ENCODE results near the gene TM4SF4.

The TM4SF4 gene

GRCh38 chr3:149496891-149497290, 22.4 kb downstream of the TM4SF4 start:
- no peaks in the 10 kb centered on the region for H3K9me3 ChIP-seq (ENCODE audit: control insufficient read depth in 2 of 2, low read length in 2 of 2)
- peaks cover 5% of the 10 kb centered on the region for H3K4me1 ChIP-seq (ENCODE audit: control insufficient read depth, insufficient read depth, low read length)
- H3K27me3 ChIP-seq (ENCODE audit: control insufficient read depth in 1 of 2, insufficient read depth in 2 of 2, low read length in 2 of 2): no peaks in the 10 kb centered on the region
- H3K36me3 ChIP-seq (ENCODE audit: control insufficient read depth in 2 of 2, insufficient read depth in 2 of 2, low read length in 2 of 2): no peaks in the 10 kb centered on the region
- no peak overlapping the region for H3K9ac ChIP-seq (ENCODE audit: low read length in 2 of 2)
- no peak overlapping the region for H3K4me3 ChIP-seq (ENCODE audit: low read length in 2 of 2)
- H3K27ac ChIP-seq (ENCODE audit: low read length): no peak overlapping the region

- H3K4me3 ChIP-seq (ENCODE audit: low read length in 2 of 2): no peak overlapping the region
- no peaks in the 10 kb centered on the region for H3K36me3 ChIP-seq (ENCODE audit: control insufficient read depth in 2 of 2, insufficient read depth in 2 of 2, low read length in 2 of 2)
These were observed 23.6 kb downstream of the TM4SF4 start for GRCh38 chr3:149497966-149498670.

GRCh38 chr3:149501524-149501923, 27.0 kb downstream of the TM4SF4 start:
- Histone ChIP-seq H3K4me1 (ENCODE audit: control insufficient read depth, insufficient read depth, low read length) (no peaks in the 10 kb centered on the region), H3K9me3 (ENCODE audit: control insufficient read depth in 2 of 2, low read length in 2 of 2) (no peaks in the 10 kb centered on the region), H3K4me3 (ENCODE audit: low read length in 2 of 2) (no peak overlapping the region), H3K27ac (ENCODE audit: low read length) (no peak overlapping the region), H3K9ac (ENCODE audit: low read length in 2 of 2) (no peak overlapping the region), H3K27me3 (ENCODE audit: control insufficient read depth in 1 of 2, insufficient read depth in 2 of 2, low read length in 2 of 2) (no peaks in the 10 kb centered on the region), H3K36me3 (ENCODE audit: control insufficient read depth in 2 of 2, insufficient read depth in 2 of 2, low read length in 2 of 2) (no peaks in the 10 kb centered on the region)

More at GRCh38 chr3:149497966-149498670, 23.6 kb downstream of the TM4SF4 start:
- H3K27me3 ChIP-seq (ENCODE audit: control insufficient read depth in 1 of 2, insufficient read depth in 2 of 2, low read length in 2 of 2): no peaks in the 10 kb centered on the region
- H3K27ac ChIP-seq (ENCODE audit: low read length): no peak overlapping the region
- peaks cover 5% of the 10 kb centered on the region for H3K4me1 ChIP-seq (ENCODE audit: control insufficient read depth, insufficient read depth, low read length)
- H3K9me3 ChIP-seq (ENCODE audit: control insufficient read depth in 2 of 2, low read length in 2 of 2): no peaks in the 10 kb centered on the region
- no peak overlapping the region for H3K9ac ChIP-seq (ENCODE audit: low read length in 2 of 2)

- Histone ChIP-seq H3K9me3 (ENCODE audit: control insufficient read depth in 2 of 2, low read length in 2 of 2) (no peaks in the 10 kb centered on the region), H3K9ac (ENCODE audit: low read length in 2 of 2) (no peak overlapping the region), H3K4me1 (ENCODE audit: control insufficient read depth, insufficient read depth, low read length) (peaks cover 2% of the 10 kb centered on the region), H3K36me3 (ENCODE audit: control insufficient read depth in 2 of 2, insufficient read depth in 2 of 2, low read length in 2 of 2) (no peaks in the 10 kb centered on the region), H3K4me3 (ENCODE audit: low read length in 2 of 2) (no peak overlapping the region), H3K27ac (ENCODE audit: low read length) (no peak overlapping the region), H3K27me3 (ENCODE audit: control insufficient read depth in 1 of 2, insufficient read depth in 2 of 2, low read length in 2 of 2) (no peaks in the 10 kb centered on the region)
These were observed 27.9 kb downstream of the TM4SF4 start for GRCh38 chr3:149502438-149502837.

- no peak overlapping the region for H3K27ac ChIP-seq (ENCODE audit: low read length)
These were observed 32.0 kb downstream of the TM4SF4 start for GRCh38 chr3:149506540-149506939.

GRCh38 chr3:149506965-149507364, 32.5 kb downstream of the TM4SF4 start:
- Histone ChIP-seq H3K36me3 (ENCODE audit: control insufficient read depth in 2 of 2, insufficient read depth in 2 of 2, low read length in 2 of 2) (no peaks in the 10 kb centered on the region), H3K9me3 (ENCODE audit: control insufficient read depth in 2 of 2, low read length in 2 of 2) (no peaks in the 10 kb centered on the region), H3K27me3 (ENCODE audit: control insufficient read depth in 1 of 2, insufficient read depth in 2 of 2, low read length in 2 of 2) (no peaks in the 10 kb centered on the region), H3K4me1 (ENCODE audit: control insufficient read depth, insufficient read depth, low read length) (peaks cover 2% of the 10 kb centered on the region), H3K9ac (ENCODE audit: low read length in 2 of 2) (no peak overlapping the region), H3K4me3 (ENCODE audit: low read length in 2 of 2) (peak overlapping the region in 1 of 2 donors; percentile 35), H3K27ac (ENCODE audit: low read length) (no peak overlapping the region)

More at GRCh38 chr3:149506540-149506939, 32.0 kb downstream of the TM4SF4 start:
- no peaks in the 10 kb centered on the region for H3K36me3 ChIP-seq (ENCODE audit: control insufficient read depth in 2 of 2, insufficient read depth in 2 of 2, low read length in 2 of 2)
- H3K9ac ChIP-seq (ENCODE audit: low read length in 2 of 2): no peak overlapping the region
- H3K27me3 ChIP-seq (ENCODE audit: control insufficient read depth in 1 of 2, insufficient read depth in 2 of 2, low read length in 2 of 2): no peaks in the 10 kb centered on the region
- no peaks in the 10 kb centered on the region for H3K9me3 ChIP-seq (ENCODE audit: control insufficient read depth in 2 of 2, low read length in 2 of 2)
- no peak overlapping the region for H3K4me3 ChIP-seq (ENCODE audit: low read length in 2 of 2)
- peaks cover 2% of the 10 kb centered on the region for H3K4me1 ChIP-seq (ENCODE audit: control insufficient read depth, insufficient read depth, low read length)

- Histone ChIP-seq H3K4me3 (ENCODE audit: low read length in 2 of 2) (peak overlapping the region in 1 of 2 donors; percentile 35), H3K27ac (ENCODE audit: low read length) (no peak overlapping the region)
These were observed 33.2 kb downstream of the TM4SF4 start for GRCh38 chr3:149507491-149508324.

GRCh38 chr3:149509526-149509925, 35.0 kb downstream of the TM4SF4 start:
- Histone ChIP-seq H3K36me3 (ENCODE audit: control insufficient read depth in 2 of 2, insufficient read depth in 2 of 2, low read length in 2 of 2) (no peaks in the 10 kb centered on the region), H3K27ac (ENCODE audit: low read length) (no peak overlapping the region), H3K4me1 (ENCODE audit: control insufficient read depth, insufficient read depth, low read length) (peaks cover 9% of the 10 kb centered on the region), H3K27me3 (ENCODE audit: control insufficient read depth in 1 of 2, insufficient read depth in 2 of 2, low read length in 2 of 2) (no peaks in the 10 kb centered on the region), H3K4me3 (ENCODE audit: low read length in 2 of 2) (no peak overlapping the region), H3K9ac (ENCODE audit: low read length in 2 of 2) (no peak overlapping the region), H3K9me3 (ENCODE audit: control insufficient read depth in 2 of 2, low read length in 2 of 2) (no peaks in the 10 kb centered on the region)

More at GRCh38 chr3:149507491-149508324, 33.2 kb downstream of the TM4SF4 start:
- no peaks in the 10 kb centered on the region for H3K27me3 ChIP-seq (ENCODE audit: control insufficient read depth in 1 of 2, insufficient read depth in 2 of 2, low read length in 2 of 2)
- H3K9ac ChIP-seq (ENCODE audit: low read length in 2 of 2): no peak overlapping the region
- H3K36me3 ChIP-seq (ENCODE audit: control insufficient read depth in 2 of 2, insufficient read depth in 2 of 2, low read length in 2 of 2): no peaks in the 10 kb centered on the region
- H3K4me1 ChIP-seq (ENCODE audit: control insufficient read depth, insufficient read depth, low read length): peaks cover 9% of the 10 kb centered on the region
- H3K9me3 ChIP-seq (ENCODE audit: control insufficient read depth in 2 of 2, low read length in 2 of 2): no peaks in the 10 kb centered on the region

- no peak overlapping the region for H3K27ac ChIP-seq (ENCODE audit: low read length)
- H3K36me3 ChIP-seq (ENCODE audit: control insufficient read depth in 2 of 2, insufficient read depth in 2 of 2, low read length in 2 of 2): no peaks in the 10 kb centered on the region
- peaks cover 9% of the 10 kb centered on the region for H3K4me1 ChIP-seq (ENCODE audit: control insufficient read depth, insufficient read depth, low read length)
- H3K4me3 ChIP-seq (ENCODE audit: low read length in 2 of 2): no peak overlapping the region
- H3K9ac ChIP-seq (ENCODE audit: low read length in 2 of 2): no peak overlapping the region
- H3K27me3 ChIP-seq (ENCODE audit: control insufficient read depth in 1 of 2, insufficient read depth in 2 of 2, low read length in 2 of 2): no peaks in the 10 kb centered on the region
- H3K9me3 ChIP-seq (ENCODE audit: control insufficient read depth in 2 of 2, low read length in 2 of 2): no peaks in the 10 kb centered on the region
These were observed 36.0 kb downstream of the TM4SF4 start for GRCh38 chr3:149510480-149510879.

GRCh38 chr3:149511040-149511626, 36.6 kb downstream of the TM4SF4 start:
- no peak overlapping the region for H3K27ac ChIP-seq (ENCODE audit: low read length)
- H3K4me1 ChIP-seq (ENCODE audit: control insufficient read depth, insufficient read depth, low read length): peaks cover 9% of the 10 kb centered on the region
- H3K4me3 ChIP-seq (ENCODE audit: low read length in 2 of 2): no peak overlapping the region
- no peak overlapping the region for H3K9ac ChIP-seq (ENCODE audit: low read length in 2 of 2)
- H3K27me3 ChIP-seq (ENCODE audit: control insufficient read depth in 1 of 2, insufficient read depth in 2 of 2, low read length in 2 of 2): no peaks in the 10 kb centered on the region
- no peaks in the 10 kb centered on the region for H3K36me3 ChIP-seq (ENCODE audit: control insufficient read depth in 2 of 2, insufficient read depth in 2 of 2, low read length in 2 of 2)
- H3K9me3 ChIP-seq (ENCODE audit: control insufficient read depth in 2 of 2, low read length in 2 of 2): no peaks in the 10 kb centered on the region

All from stomach smooth muscle (tissue), 2 donors.